Fibroblast of lung (primary cell): ENCODE data around the gene SPSB2. TPM values are rescaled to one million over a fixed set of nuclear protein-coding genes. Genes with fewer than 3 reads are reported as not detected.
A peak's percentile ranks its signal among the peaks of the same experiment; 100 is the strongest.
"Not testable (repeated sequence)": the region's sequence is repeated elsewhere in the genome, so short reads cannot be mapped to it uniquely, and the experiment has no call there.

ENCODE experiments used
- DNase-seq, 2 donors: peaks; one replicate each; pipeline versions ENCODE4 v3.0.0 to v3.0.0-alpha.2; 2010; ENCODE audit warnings: low read depth in 2 of 2
- H2AFZ ChIP-seq: 2 replicates; pipeline ENCODE4 v1.5.1; 2012; ENCODE audit warnings: low read length, control low read depth, inconsistent platforms
- H3K27ac ChIP-seq: 2 replicates; pipeline ENCODE4 v1.5.1; 2011; ENCODE audit warnings: low read length, control low read depth; ENCODE audit not compliant: insufficient read depth
- H3K27me3 ChIP-seq: 2 replicates; pipeline ENCODE4 v1.5.1; 2011; ENCODE audit warnings: mild to moderate bottlenecking, low read length; ENCODE audit not compliant: control insufficient read depth, insufficient read depth
- H3K36me3 ChIP-seq: 2 replicates; pipeline ENCODE4 v1.5.1; 2011; ENCODE audit warnings: low read length; ENCODE audit not compliant: control insufficient read depth, insufficient read depth
- H3K4me1 ChIP-seq: 2 replicates; pipeline ENCODE4 v1.5.1; 2011; ENCODE audit warnings: low read length; ENCODE audit not compliant: control insufficient read depth, insufficient read depth; ENCODE audit errors: extremely low read depth
- H3K4me2 ChIP-seq: 2 replicates; pipeline ENCODE4 v1.5.1; 2011; ENCODE audit warnings: low read length, control low read depth; ENCODE audit not compliant: insufficient read depth; ENCODE audit errors: extremely low read depth
- H3K4me3 ChIP-seq, 4 experiments: fragments of 200-600 bp in 1 of 4; sonication (generic) in 1 of 4; replicated peaks in 1 of 4; 2 replicates each; pipeline ENCODE4 v1.5.1; 2011 to 2016; ENCODE audit warnings: low read length in 4 of 4, low read depth in 3 of 4, mild to moderate bottlenecking in 3 of 4, control low read depth in 2 of 4, inconsistent platforms in 1 of 4, mixed read lengths in 1 of 4; ENCODE audit not compliant: insufficient read depth in 1 of 4; ENCODE audit errors: control extremely low read depth in 1 of 4
- H3K79me2 ChIP-seq: 2 replicates; pipeline ENCODE4 v1.5.1; 2012; ENCODE audit warnings: mild to moderate bottlenecking, low read length, inconsistent platforms; ENCODE audit not compliant: control insufficient read depth, insufficient read depth
- H3K9ac ChIP-seq: 2 replicates; pipeline ENCODE4 v1.5.1; 2011; ENCODE audit warnings: mild to moderate bottlenecking, low read length, control low read depth; ENCODE audit not compliant: insufficient read depth
- H3K9me3 ChIP-seq: 2 replicates; pipeline ENCODE4 v1.5.1; 2012; ENCODE audit warnings: low read depth, low read length; ENCODE audit not compliant: control insufficient read depth, insufficient read depth
- H4K20me1 ChIP-seq: 2 replicates; pipeline ENCODE4 v1.5.1; 2011; ENCODE audit warnings: low read length; ENCODE audit not compliant: control insufficient read depth, insufficient read depth; ENCODE audit errors: extremely low read depth
- EZH2 ChIP-seq: IDR thresholded peaks from 2 replicates; pipeline ENCODE4 v1.5.1; 2012; ENCODE audit warnings: low read length, control low read depth, mild to moderate bottlenecking; ENCODE audit errors: missing control alignments
- polyA plus RNA-seq, 2 donors: library from polyadenylated mRNA; depleted of rRNA in 1 of 2; stranded (reverse) in 1 of 2; unstranded in 1 of 2; fragments of >200 nt; gene quantifications; 2 replicates each; pipeline ENCODE4 v1.2.1, GENCODE V29; 2011 to 2012; ENCODE audit warnings: missing spikeins in 1 of 2
- total RNA-seq: library from RNA; depleted of rRNA; stranded (reverse); fragments of >200 nt; gene quantifications from 2 replicates; pipeline ENCODE4 v1.2.1, GENCODE V29; 2014
- TF ChIP-seq, protein P1 (sequence below), 2 donors: IDR thresholded peaks in 1 of 2; conservative IDR thresholded peaks in 1 of 2; 1 replicate in 1 of 2; 2 replicates in 1 of 2; pipeline ENCODE4 v1.5.1; 2011 to 2012; ENCODE audit warnings: low read length in 2 of 2, control low read depth in 1 of 2, inconsistent platforms in 1 of 2, low read depth in 1 of 2, mild to moderate bottlenecking in 1 of 2

Gene SPSB2
- total and polyA plus RNA-seq, 2 donors (not counting 1 experiment from before 2014, with no cell fraction given) = 1.8 to 12.7 TPM

DNA sequence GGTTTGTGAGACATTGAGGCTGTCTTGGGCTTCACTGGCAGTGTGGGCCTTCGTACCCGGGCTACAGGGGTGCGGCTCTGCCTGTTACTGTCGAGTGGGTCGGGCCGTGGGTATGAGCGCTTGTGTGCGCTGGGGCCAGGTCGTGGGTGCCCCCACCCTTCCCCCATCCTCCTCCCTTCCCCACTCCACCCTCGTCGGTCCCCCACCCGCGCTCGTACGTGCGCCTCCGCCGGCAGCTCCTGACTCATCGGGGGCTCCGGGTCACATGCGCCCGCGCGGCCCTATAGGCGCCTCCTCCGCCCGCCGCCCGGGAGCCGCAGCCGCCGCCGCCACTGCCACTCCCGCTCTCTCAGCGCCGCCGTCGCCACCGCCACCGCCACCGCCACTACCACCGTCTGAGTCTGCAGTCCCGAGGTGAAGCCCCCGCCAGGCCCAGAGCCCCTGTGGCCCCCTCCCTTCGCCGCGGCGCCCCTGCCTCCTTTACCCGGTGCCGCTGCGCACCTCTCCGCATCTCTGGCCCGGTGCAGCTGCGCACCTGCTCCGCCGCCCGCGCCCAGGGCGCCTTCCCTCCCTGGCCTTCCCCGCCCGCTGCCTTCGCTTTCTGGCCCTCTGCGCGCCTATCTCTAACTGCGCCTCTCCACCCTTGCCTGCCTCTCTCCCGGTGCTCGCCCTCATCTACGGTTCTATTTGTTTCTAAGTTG is 41.3 kb upstream of the SPSB2 start, which contains the start of gene ENO2:
ENO2 (plus strand) TSS at position 335 of the 701 bp plus-strand sequence. CDS start 1,253 bp downstream, outside the sequence.
- H4K20me1 ChIP-seq = no peaks in the 10 kb centered on the region
- DNase-seq = peak; percentile 58 to 65
- peak within 1 kb of the TSS; percentile 56 for H3K9ac ChIP-seq
- H3K79me2 ChIP-seq = peaks cover 3% of the 10 kb centered on the region
- no peak within 1 kb of the TSS for H3K27ac ChIP-seq
- H3K4me2 ChIP-seq = peak within 1 kb of the TSS; percentile 84
- H3K4me3 ChIP-seq = peak within 1 kb of the TSS; percentile 63 to 75 (median 70)
- peaks cover 2% of the 10 kb centered on the region for H3K4me1 ChIP-seq
- H3K27me3 ChIP-seq = no peaks in the 10 kb centered on the region
- H2AFZ ChIP-seq = peak within 1 kb of the TSS; percentile 30
- no peak for TF ChIP-seq EZH2
- TF ChIP-seq, protein P1, sequence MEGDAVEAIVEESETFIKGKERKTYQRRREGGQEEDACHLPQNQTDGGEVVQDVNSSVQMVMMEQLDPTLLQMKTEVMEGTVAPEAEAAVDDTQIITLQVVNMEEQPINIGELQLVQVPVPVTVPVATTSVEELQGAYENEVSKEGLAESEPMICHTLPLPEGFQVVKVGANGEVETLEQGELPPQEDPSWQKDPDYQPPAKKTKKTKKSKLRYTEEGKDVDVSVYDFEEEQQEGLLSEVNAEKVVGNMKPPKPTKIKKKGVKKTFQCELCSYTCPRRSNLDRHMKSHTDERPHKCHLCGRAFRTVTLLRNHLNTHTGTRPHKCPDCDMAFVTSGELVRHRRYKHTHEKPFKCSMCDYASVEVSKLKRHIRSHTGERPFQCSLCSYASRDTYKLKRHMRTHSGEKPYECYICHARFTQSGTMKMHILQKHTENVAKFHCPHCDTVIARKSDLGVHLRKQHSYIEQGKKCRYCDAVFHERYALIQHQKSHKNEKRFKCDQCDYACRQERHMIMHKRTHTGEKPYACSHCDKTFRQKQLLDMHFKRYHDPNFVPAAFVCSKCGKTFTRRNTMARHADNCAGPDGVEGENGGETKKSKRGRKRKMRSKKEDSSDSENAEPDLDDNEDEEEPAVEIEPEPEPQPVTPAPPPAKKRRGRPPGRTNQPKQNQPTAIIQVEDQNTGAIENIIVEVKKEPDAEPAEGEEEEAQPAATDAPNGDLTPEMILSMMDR (conservative IDR thresholded peaks at IDR 0.05 in 1 of 2, IDR thresholded peaks at IDR 0.05 in 1 of 2; ENCODE audit: low read depth in 1 of 2, low read length in 2 of 2) = no peak
- H3K36me3 ChIP-seq = peaks cover 9% of the 10 kb centered on the region
- no peaks in the 10 kb centered on the region for H3K9me3 ChIP-seq

DNA sequence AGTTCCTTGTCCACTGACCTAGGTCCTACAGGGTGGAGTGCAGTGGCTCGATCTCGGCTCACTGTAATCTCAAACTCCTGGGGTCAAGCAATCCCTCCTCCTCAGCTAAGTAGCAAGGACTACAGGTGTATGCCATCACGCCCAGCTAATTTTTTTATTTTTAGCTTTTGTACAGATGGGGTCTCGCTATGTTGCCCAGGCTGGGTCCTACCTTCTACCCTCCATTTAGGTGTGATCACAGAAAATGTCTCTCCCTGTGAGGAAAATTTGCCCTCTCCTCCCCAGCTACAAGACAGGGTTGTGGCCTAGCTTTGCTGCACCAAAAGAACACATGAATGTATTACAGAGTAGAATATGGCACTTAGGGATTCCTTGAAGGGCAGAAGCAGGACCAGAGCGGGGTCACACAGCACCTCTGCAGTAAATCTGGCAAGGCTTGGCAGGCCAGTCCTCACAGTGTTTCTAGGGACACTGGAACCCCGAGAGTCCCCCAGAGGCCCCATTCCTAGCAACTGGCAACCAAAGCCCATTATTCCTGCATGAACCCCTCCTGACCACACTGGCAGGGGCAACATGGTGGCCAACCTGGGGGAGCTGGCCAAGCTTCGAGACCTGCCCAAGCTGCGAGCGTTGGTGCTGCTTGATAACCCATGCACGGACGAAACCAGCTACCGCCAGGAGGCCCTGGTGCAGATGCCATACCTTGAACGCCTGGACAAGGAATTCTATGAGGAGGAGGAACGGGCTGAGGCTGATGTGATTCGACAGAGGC is 39.2 kb upstream of the SPSB2 start:
- peaks cover 5% of the 10 kb centered on the region for H3K36me3 ChIP-seq
- no peaks in the 10 kb centered on the region for H3K9me3 ChIP-seq
- H3K4me2 ChIP-seq = no peak overlapping the region
- TF ChIP-seq, protein P1 (conservative IDR thresholded peaks at IDR 0.05 in 1 of 2, IDR thresholded peaks at IDR 0.05 in 1 of 2; ENCODE audit: low read depth in 1 of 2, low read length in 2 of 2) = no peak
- H3K27me3 ChIP-seq = no peaks in the 10 kb centered on the region
- no peak overlapping the region for H3K4me3 ChIP-seq
- H3K27ac ChIP-seq = no peak overlapping the region
- H2AFZ ChIP-seq = no peak overlapping the region
- peaks cover 2% of the 10 kb centered on the region for H3K4me1 ChIP-seq
- no peaks in the 10 kb centered on the region for H4K20me1 ChIP-seq
- H3K9ac ChIP-seq = no peak overlapping the region
- H3K79me2 ChIP-seq = peaks cover 3% of the 10 kb centered on the region
- no peak for DNase-seq

DNA sequence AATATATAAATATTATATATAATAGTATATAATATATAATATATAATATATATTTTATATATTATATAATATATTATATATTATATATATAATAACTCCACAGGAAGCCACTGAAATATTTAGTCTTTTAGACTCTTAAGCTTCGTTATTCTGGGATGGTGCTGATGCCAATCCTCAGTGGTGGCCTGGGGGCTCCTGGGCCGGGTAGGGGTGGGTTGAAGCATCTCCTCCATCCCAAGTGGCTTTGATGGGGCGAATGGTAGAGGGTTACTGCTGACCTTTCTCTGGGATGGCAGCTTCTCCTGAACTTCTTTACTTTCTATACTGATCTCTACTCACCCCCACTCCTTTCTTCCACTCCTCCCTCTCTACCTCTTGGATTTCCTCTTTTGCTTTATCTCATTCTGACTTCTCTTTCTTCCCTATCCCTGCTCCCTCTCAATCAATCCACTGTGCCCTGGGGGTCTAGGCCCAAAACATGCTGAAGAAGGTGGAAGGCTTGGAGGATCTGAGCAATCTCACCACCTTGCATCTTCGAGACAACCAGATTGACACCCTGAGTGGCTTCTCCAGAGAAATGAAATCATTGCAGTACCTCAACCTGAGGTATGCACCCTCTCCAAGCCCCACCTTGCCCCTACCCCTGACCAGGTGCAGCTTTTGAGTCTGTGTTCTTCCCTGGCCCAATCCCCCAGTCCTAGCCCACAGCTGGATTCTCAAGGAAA is 36.5 kb upstream of the SPSB2 start:
- Histone ChIP-seq H4K20me1 (no peaks in the 10 kb centered on the region), H2AFZ (no peak overlapping the region), H3K9me3 (no peaks in the 10 kb centered on the region), H3K27ac (no peak overlapping the region), H3K27me3 (no peaks in the 10 kb centered on the region), H3K4me2 (no peak overlapping the region), H3K36me3 (no peaks in the 10 kb centered on the region), H3K79me2 (no peaks in the 10 kb centered on the region), H3K4me1 (peaks cover 4% of the 10 kb centered on the region), H3K4me3 (no peak overlapping the region), H3K9ac (no peak overlapping the region)
- no peak for DNase-seq
- TF ChIP-seq EZH2 = no peak
- TF ChIP-seq, protein P1 (conservative IDR thresholded peaks at IDR 0.05 in 1 of 2, IDR thresholded peaks at IDR 0.05 in 1 of 2; ENCODE audit: low read depth in 1 of 2, low read length in 2 of 2) = no peak

DNA sequence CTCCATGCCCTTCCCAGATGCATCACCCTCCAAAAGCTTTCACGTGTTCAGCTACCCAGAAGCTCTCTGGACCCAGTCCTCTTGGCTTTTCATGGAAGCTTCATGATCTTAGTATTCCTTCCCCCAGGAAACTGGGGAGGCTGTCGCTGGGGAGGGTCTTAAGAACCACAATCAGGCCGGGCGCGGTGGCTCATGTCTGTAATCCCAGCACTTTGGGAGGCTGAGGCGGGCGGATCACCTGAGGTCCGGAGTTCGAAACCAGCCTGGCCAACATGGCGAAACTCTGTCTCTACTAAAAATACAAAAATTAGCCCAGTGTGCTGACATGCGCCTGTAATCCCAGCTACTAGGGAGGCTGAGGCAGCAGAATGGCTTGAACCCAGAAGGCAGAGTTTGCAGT is 35.0 kb upstream of the SPSB2 start:
- not testable (repeated sequence) for H3K4me1 ChIP-seq, H3K36me3 ChIP-seq, H3K4me2 ChIP-seq, H3K27ac ChIP-seq, H2AFZ ChIP-seq, H3K9me3 ChIP-seq, H3K27me3 ChIP-seq, H3K79me2 ChIP-seq, H3K9ac ChIP-seq, H3K4me3 ChIP-seq, H4K20me1 ChIP-seq, DNase-seq
